K562 (cell line): ENCODE measurements around the gene RALB. TPM values are rescaled to one million over a fixed set of nuclear protein-coding genes. Genes with fewer than 3 reads are reported as not detected.

Experiments
- ATAC-seq: fragments of 200-7000 bp; cut with Tn5 transposase; 3 replicates; pipeline ENCODE4 v1.9.1; 2020; ENCODE audit warnings: moderate library complexity
- BruUV-seq: library from RNA; stranded (reverse); fragments of 400-500 nt; replicated peaks from 2 replicates; lab custom pipeline; 2021; lab: Mats Ljungman, UMichigan
- CTCF ChIA-PET: fragments of 300-600 bp; formaldehyde crosslinking; extraction: SDS; loops from one replicate; lab custom pipeline; 2021; ENCODE audit warnings: low intra/inter-chr PET ratio; lab: Yijun Ruan, JAX
- POLR2A ChIA-PET: fragments of 300-600, 350-650 bp; sonication (Branson Sonifier 250); formaldehyde crosslinking; extraction: SDS; loops from one replicate; lab custom pipeline; 2021; ENCODE audit warnings: antibody characterized with exemption, inconsistent platforms; lab: Yijun Ruan, JAX
- DNase-seq, 4 experiments: peaks; one replicate each; pipeline versions ENCODE4 v3.0.0 to v3.0.0-alpha.2; 2011 to 2018; ENCODE audit warnings: low spot score in 3 of 4, mixed read lengths in 3 of 4; ENCODE audit errors: extremely low read depth in 1 of 4
- FAIRE-seq: peaks from 2 replicates; lab custom pipeline; 2011; peaks lifted over from hg19 to GRCh38; lab: Jason Lieb, UNC
- H2AFZ ChIP-seq: 2 replicates; pipeline ENCODE4 v1.6.0; 2011; ENCODE audit warnings: low read depth, low read length, control low read depth, inconsistent platforms
- H3K27ac ChIP-seq: fragments of 200-600 bp; 3 replicates; pipeline ENCODE4 v1.8.0; 2011; ENCODE audit warnings: low read depth, mild to moderate bottlenecking, control low read depth, inconsistent platforms, low read length, moderate library complexity, mixed read lengths; ENCODE audit errors: extremely low read depth
- H3K27me3 ChIP-seq, 2 experiments: fragments of 300-600 bp in 1 of 2; 2 replicates in 1 of 2; 3 replicates in 1 of 2; pipeline versions ENCODE4 v1.6.0 to v1.8.0; 2011; ENCODE audit warnings: inconsistent platforms in 2 of 2, low read length in 2 of 2, mild to moderate bottlenecking in 1 of 2, mixed read lengths in 1 of 2, moderate library complexity in 1 of 2; ENCODE audit not compliant: control insufficient read depth in 2 of 2, insufficient read depth in 2 of 2
- H3K36me3 ChIP-seq: fragments of 300-600 bp; 3 replicates; pipeline ENCODE4 v1.8.0; 2011; ENCODE audit warnings: mild to moderate bottlenecking, low read length, inconsistent platforms; ENCODE audit not compliant: control insufficient read depth, insufficient read depth
- H3K4me1 ChIP-seq, 2 experiments: fragments of 200-600 bp in 1 of 2; replicated peaks in 1 of 2; 2 replicates in 1 of 2; 3 replicates in 1 of 2; pipeline versions ENCODE4 v1.5.1 to v1.8.0; 2011; ENCODE audit warnings: inconsistent platforms in 2 of 2, low read length in 2 of 2, mild to moderate bottlenecking in 1 of 2, mixed read lengths in 1 of 2, moderate library complexity in 1 of 2; ENCODE audit not compliant: control insufficient read depth in 2 of 2, insufficient read depth in 2 of 2
- H3K4me2 ChIP-seq: 2 replicates; pipeline ENCODE4 v1.6.1; 2011; ENCODE audit warnings: low read length, control low read depth, inconsistent platforms, mixed read lengths; ENCODE audit not compliant: insufficient read depth
- H3K4me3 ChIP-seq: fragments of 200-600 bp; sonication (generic), shearing (Covaris generic); 2 replicates; pipeline ENCODE4 v1.5.1; 2016; ENCODE audit warnings: control low read depth, inconsistent platforms
- H3K79me2 ChIP-seq: fragments of 200-600 bp; 3 replicates; pipeline ENCODE4 v1.8.0; 2011; ENCODE audit warnings: low read length, inconsistent platforms; ENCODE audit not compliant: control insufficient read depth, insufficient read depth
- H3K9ac ChIP-seq, 2 experiments: 2 replicates each; pipeline versions ENCODE4 v1.6.0 to v1.6.1; 2011; ENCODE audit warnings: low read depth in 2 of 2, low read length in 2 of 2, control low read depth in 1 of 2, inconsistent platforms in 1 of 2, mild to moderate bottlenecking in 1 of 2, mixed read lengths in 1 of 2; ENCODE audit not compliant: insufficient read depth in 1 of 2
- H3K9me1 ChIP-seq: one replicate; pipeline ENCODE4 v1.6.0; 2011; ENCODE audit warnings: inconsistent platforms, mild to moderate bottlenecking, low read length, moderate library complexity; ENCODE audit not compliant: control insufficient read depth, insufficient read depth
- H3K9me3 ChIP-seq: replicated peaks from 2 replicates; pipeline ENCODE4 v1.5.1; 2011; ENCODE audit warnings: low read depth, low read length, inconsistent platforms; ENCODE audit not compliant: control insufficient read depth, insufficient read depth
- H4K20me1 ChIP-seq: replicated peaks from 2 replicates; pipeline ENCODE4 v1.6.1; 2011; ENCODE audit warnings: low read length, inconsistent platforms, mixed read lengths; ENCODE audit not compliant: control insufficient read depth, insufficient read depth
- EP300 ChIP-seq: IDR thresholded peaks from 2 replicates; pipeline ENCODE4 v1.6.1; 2012; ENCODE audit warnings: low read length, improper control_type of control experiment
- KDM1A ChIP-seq, 2 experiments: fragments of 450-650 bp; IDR thresholded peaks; 2 replicates each; pipeline ENCODE4 v1.6.1; 2016; ENCODE audit warnings: mild to moderate bottlenecking in 2 of 2
- MEIS2 ChIP-seq: fragments of 450-650 bp; IDR thresholded peaks from 2 replicates; pipeline ENCODE4 v1.6.1; 2014; ENCODE audit warnings: mild to moderate bottlenecking; ENCODE audit not compliant: partially characterized antibody
- NFATC3 ChIP-seq: fragments of 450-650 bp; IDR thresholded peaks from 2 replicates; pipeline ENCODE4 v1.6.1; 2017; ENCODE audit warnings: mild to moderate bottlenecking
- NFRKB ChIP-seq: fragments of 450-650 bp; IDR thresholded peaks from 2 replicates; pipeline ENCODE4 v1.6.1; 2016; ENCODE audit warnings: low read depth
- RBFOX2 ChIP-seq: fragments of 200-400 bp; formaldehyde crosslinking; IDR thresholded peaks from 2 replicates; pipeline ENCODE4 v1.6.1; 2017; ENCODE audit warnings: low read depth, mild to moderate bottlenecking, low read length, moderate library complexity
- SAP30 ChIP-seq: fragments of 200-600 bp; sonication (generic); IDR thresholded peaks from 2 replicates; pipeline ENCODE4 v1.6.1; 2012; ENCODE audit warnings: borderline replicate concordance, low read depth, mild to moderate bottlenecking, moderate library complexity, low read length, control low read depth, inconsistent platforms; ENCODE audit not compliant: insufficient read depth, poor library complexity, severe bottlenecking
- TGIF2 ChIP-seq: sonication (generic); formaldehyde crosslinking; IDR thresholded peaks from 2 replicates; pipeline ENCODE4 v1.8.1; 2022; ENCODE audit warnings: mild to moderate bottlenecking, missing genetic modification reagents, moderate library complexity
- ZNF445 ChIP-seq: fragments of 250-450 bp; sonication (Bioruptor Pico); IDR thresholded peaks from 2 replicates; pipeline ENCODE4 v1.4.0; 2020; ENCODE audit warnings: low read depth, mild to moderate bottlenecking, moderate library complexity
- WGBS: fragments of 100-300 bp; shearing (Covaris generic); methylation state at CpG from one replicate; pipeline ENCODE4 v1.1.6; 2016; ENCODE audit warnings: low coverage, mixed read lengths; ENCODE audit not compliant: insufficient coverage; ENCODE audit errors: missing lambda C conversion rate; 5-methylcytosine and 5-hydroxymethylcytosine counted together
- in situ Hi-C: fragments of 300-500 bp; cut with MboI; formaldehyde crosslinking; loops from 4 replicates; pipeline ENCODE4 v1.15.0; 2018; ENCODE audit warnings: inconsistent platforms, mixed read lengths
- intact Hi-C: fragments of 100-400 bp; cut with micrococcal nuclease; formaldehyde crosslinking; loops from 2 replicates; pipeline ENCODE4 v1.14.2; 2022
- polyA plus RNA-seq, 8 experiments: library from polyadenylated mRNA; depleted of rRNA in 4 of 8; stranded (reverse) in 5 of 8; unstranded in 3 of 8; fragments of >200 nt; fragmentation: Nextera tagmentation in 2 of 8; fragmentation: Illumina TruSeq in 1 of 8; extraction: Ambion mirVana in 2 of 8; extraction: Trizol in 1 of 8; gene quantifications; 2 replicates each; pipeline versions ENCODE4 v1.2.1 to v1.2.3, GENCODE V29; 2011 to 2014; ENCODE audit warnings: inconsistent platforms in 1 of 8, missing spikeins in 1 of 8
- total RNA-seq, 7 experiments: library from RNA; depleted of rRNA in 6 of 7; stranded (reverse); fragments of >200 nt in 6 of 7; fragmentation: Illumina TruSeq in 2 of 7; extraction: Trizol in 2 of 7; gene quantifications; 2 replicates each; pipeline versions ENCODE4 v1.2.1 to v1.2.3, GENCODE V29; 2011 to 2021; ENCODE audit warnings: low replicate concordance in 1 of 7
- TF ChIP-seq, protein P1 (sequence below): fragments of 450-650 bp; formaldehyde crosslinking; IDR thresholded peaks from 2 replicates; pipeline ENCODE4 v1.4.0; 2022; ENCODE audit warnings: missing genetic modification characterization
- TF ChIP-seq, protein P2 (sequence below): sonication (generic); IDR thresholded peaks from 2 replicates; pipeline ENCODE4 v1.6.1; 2016
- TF ChIP-seq, protein P3 (sequence below): sonication (generic); formaldehyde crosslinking; IDR thresholded peaks from 2 replicates; pipeline ENCODE4 v1.8.0; 2022; ENCODE audit warnings: mild to moderate bottlenecking, missing genetic modification reagents

Gene RALB
- total and polyA plus RNA-seq, 9 of the 15 experiments (the other 6 are each of a cell fraction or from before 2014, with no cell fraction given) = 14.8 to 65.6 (median 38.4) TPM

DNA sequence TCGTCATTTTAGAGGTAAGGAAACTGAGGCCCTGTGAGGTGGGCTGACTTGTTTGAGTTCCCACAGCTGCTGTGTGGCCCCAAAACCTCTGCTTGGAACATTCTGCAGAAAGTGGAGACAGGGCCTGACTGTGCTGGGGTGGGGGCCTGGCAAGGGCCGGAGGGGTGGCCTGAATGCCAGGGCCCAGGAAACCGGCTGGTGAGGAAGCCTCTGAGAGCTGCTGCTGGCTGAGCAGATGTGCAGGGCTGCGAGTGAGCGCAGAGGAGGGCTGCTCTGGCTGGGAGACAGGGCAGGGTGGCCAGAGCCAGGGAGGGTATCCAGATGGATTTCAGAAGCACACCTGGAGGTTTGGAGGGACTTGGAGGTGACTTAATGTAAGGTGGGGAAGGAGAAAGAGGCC lies 63.4 kb downstream of the RALB start:
- ChIA-PET POLR2A (interaction anchor here (1.5 kb wide), 1 partner anchor 10 kb away, joined by 3 read pairs; no protein-coding TSS in a partner anchor), CTCF (no interaction called here)
- H3K9me3 ChIP-seq = no peaks in the 10 kb centered on the region
- H3K4me1 ChIP-seq = peaks cover 0 to 6% of the 10 kb centered on the region in 2 experiments; a peak in 2 of 5 replicates
- in situ Hi-C loops = loop anchor here (10.0 kb wide), 1 partner anchor 201 kb away; no protein-coding TSS in a partner anchor
- ATAC-seq = no peak
- no peaks in the 10 kb centered on the region for H3K36me3 ChIP-seq
- no peak overlapping the region for H3K4me3 ChIP-seq
- peaks cover 4% of the 10 kb centered on the region for H3K9me1 ChIP-seq
- no TSS peak for BruUV-seq
- TF ChIP-seq TGIF2 (CRISPR knock-in tag) (no peak), RBFOX2 (no peak), NFATC3 (no peak)
- no peak for DNase-seq
- WGBS = 10% methylated on average over 5 of the region's 5 CpGs
- no peak overlapping the region for H3K9ac ChIP-seq
- H3K27me3 ChIP-seq = peaks cover 51 to 80% of the 10 kb centered on the region in 2 experiments
- no peak overlapping the region for H3K27ac ChIP-seq
- FAIRE-seq = no peak
- intact Hi-C loops = loop anchor here (10.0 kb wide), 2 partner anchors 301 to 359 kb away; partner anchors contain the start of gene EPB41L5
- no peak overlapping the region for H2AFZ ChIP-seq
- peaks cover 19% of the 10 kb centered on the region for H4K20me1 ChIP-seq
- no peak overlapping the region for H3K4me2 ChIP-seq
- no peaks in the 10 kb centered on the region for H3K79me2 ChIP-seq

DNA sequence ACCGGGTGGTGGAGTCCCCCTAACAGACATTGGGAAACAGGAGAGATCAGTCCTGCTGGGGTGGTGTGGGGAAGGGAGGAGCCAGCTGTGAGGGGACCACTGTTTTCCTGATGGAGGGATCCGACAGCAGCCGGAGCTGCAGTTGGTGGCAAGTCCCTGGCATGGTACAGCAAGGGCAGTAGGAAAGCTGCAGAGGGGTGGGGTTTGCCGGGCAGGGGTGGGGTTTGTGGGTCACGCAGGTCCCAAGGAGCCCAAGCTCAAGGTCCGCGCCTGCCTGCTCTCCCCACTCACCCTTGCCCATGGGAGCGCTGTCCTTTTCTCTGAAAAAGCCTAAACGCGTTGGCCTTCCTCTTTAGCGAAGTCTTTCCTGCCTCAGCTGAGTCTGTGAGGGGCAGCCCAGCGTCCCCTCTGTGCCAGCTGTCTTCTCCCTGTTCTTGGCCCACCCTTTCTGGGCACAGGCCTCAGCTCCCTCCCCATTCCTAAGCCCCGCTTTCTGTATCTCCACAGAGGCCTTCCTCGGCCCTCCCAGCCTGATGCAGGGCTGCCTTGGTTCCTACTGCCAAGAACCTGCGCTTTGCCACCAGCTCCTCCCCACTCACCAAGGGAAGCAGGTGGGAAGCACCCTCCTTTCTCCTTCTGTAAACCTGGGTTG lies 64.0 kb downstream of the RALB start:
- Histone ChIP-seq H3K27ac (no peak overlapping the region), H3K4me2 (no peak overlapping the region), H2AFZ (no peak overlapping the region), H3K4me3 (no peak overlapping the region), H3K9ac (no peak overlapping the region), H4K20me1 (peaks cover 19% of the 10 kb centered on the region), H3K9me3 (no peaks in the 10 kb centered on the region), H3K27me3 (peaks cover 51 to 80% of the 10 kb centered on the region in 2 experiments), H3K4me1 (peaks cover 0 to 6% of the 10 kb centered on the region in 2 experiments; a peak in 2 of 5 replicates), H3K79me2 (no peaks in the 10 kb centered on the region), H3K36me3 (no peaks in the 10 kb centered on the region), H3K9me1 (peaks cover 4% of the 10 kb centered on the region)
- FAIRE-seq (no peak), ATAC-seq (no peak), DNase-seq (no peak)
- ChIA-PET POLR2A (interaction anchor here (0.5 to 1.5 kb wide), 4 partner anchors 9 to 528 kb away, joined by 3 read pairs; no protein-coding TSS in a partner anchor), CTCF (no interaction called here)
- WGBS = 4% methylated on average over 11 of the region's 15 CpGs
- intact Hi-C loops (loop anchor here (10.0 kb wide), 2 partner anchors 302 to 358 kb away; partner anchors contain the start of gene EPB41L5), in situ Hi-C loops (loop anchor here (10.0 kb wide), 1 partner anchor 202 kb away; no protein-coding TSS in a partner anchor)
- TF ChIP-seq, protein P1, sequence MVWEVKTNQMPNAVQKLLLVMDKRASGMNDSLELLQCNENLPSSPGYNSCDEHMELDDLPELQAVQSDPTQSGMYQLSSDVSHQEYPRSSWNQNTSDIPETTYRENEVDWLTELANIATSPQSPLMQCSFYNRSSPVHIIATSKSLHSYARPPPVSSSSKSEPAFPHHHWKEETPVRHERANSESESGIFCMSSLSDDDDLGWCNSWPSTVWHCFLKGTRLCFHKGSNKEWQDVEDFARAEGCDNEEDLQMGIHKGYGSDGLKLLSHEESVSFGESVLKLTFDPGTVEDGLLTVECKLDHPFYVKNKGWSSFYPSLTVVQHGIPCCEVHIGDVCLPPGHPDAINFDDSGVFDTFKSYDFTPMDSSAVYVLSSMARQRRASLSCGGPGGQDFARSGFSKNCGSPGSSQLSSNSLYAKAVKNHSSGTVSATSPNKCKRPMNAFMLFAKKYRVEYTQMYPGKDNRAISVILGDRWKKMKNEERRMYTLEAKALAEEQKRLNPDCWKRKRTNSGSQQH (CRISPR knock-in tag) = no peak
- TF ChIP-seq ZNF445 (CRISPR knock-in tag) = no peak
- TF ChIP-seq, protein P2, sequence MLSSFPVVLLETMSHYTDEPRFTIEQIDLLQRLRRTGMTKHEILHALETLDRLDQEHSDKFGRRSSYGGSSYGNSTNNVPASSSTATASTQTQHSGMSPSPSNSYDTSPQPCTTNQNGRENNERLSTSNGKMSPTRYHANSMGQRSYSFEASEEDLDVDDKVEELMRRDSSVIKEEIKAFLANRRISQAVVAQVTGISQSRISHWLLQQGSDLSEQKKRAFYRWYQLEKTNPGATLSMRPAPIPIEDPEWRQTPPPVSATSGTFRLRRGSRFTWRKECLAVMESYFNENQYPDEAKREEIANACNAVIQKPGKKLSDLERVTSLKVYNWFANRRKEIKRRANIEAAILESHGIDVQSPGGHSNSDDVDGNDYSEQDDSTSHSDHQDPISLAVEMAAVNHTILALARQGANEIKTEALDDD = no peak
- TF ChIP-seq KDM1A (IDR thresholded peaks at IDR 0.05) = no peak
- TF ChIP-seq SAP30 = no peak
- TF ChIP-seq, protein P3, sequence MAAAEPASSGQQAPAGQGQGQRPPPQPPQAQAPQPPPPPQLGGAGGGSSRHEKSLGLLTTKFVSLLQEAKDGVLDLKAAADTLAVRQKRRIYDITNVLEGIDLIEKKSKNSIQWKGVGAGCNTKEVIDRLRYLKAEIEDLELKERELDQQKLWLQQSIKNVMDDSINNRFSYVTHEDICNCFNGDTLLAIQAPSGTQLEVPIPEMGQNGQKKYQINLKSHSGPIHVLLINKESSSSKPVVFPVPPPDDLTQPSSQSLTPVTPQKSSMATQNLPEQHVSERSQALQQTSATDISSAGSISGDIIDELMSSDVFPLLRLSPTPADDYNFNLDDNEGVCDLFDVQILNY (CRISPR knock-in tag) = no peak
- TF ChIP-seq NFRKB = no peak
- no peak for TF ChIP-seq MEIS2
- TF ChIP-seq EP300 = no peak
- BruUV-seq = no TSS peak
